AG08396 (cell line): ENCODE results near the gene CIZ1.

Source experiments
- DNase-seq: peaks from one replicate; pipeline ENCODE4 v3.0.0; 2012; ENCODE audit warnings: low spot score, mixed read lengths

CIZ1 gene

GRCh38 chr9:128124873-128125579 lies 66.3 kb downstream of the CIZ1 start:
- DNase-seq: no peak

- no peak for DNase-seq
Measured at GRCh38 chr9:128124451-128124850, 66.9 kb downstream of the CIZ1 start.

- DNase-seq: no peak
Measured at GRCh38 chr9:128123451-128124080, 67.8 kb downstream of the CIZ1 start.

- no peak for DNase-seq
Measured at GRCh38 chr9:128122809-128123175, 68.6 kb downstream of the CIZ1 start.

GRCh38 chr9:128121924-128122808 lies 69.2 kb downstream of the CIZ1 start:
- no peak for DNase-seq

- no peak for DNase-seq
Measured at GRCh38 chr9:128121466-128121810, 69.9 kb downstream of the CIZ1 start.

GRCh38 chr9:128120741-128121465 lies 70.5 kb downstream of the CIZ1 start:
- DNase-seq: no peak

- DNase-seq: no peak
Measured at GRCh38 chr9:128120061-128120740, 71.2 kb downstream of the CIZ1 start.

- DNase-seq: no peak
Measured at GRCh38 chr9:128118971-128119665, 72.3 kb downstream of the CIZ1 start.

GRCh38 chr9:128118472-128118857 lies 72.9 kb downstream of the CIZ1 start:
- DNase-seq: no peak

- peak; percentile 90 for DNase-seq
Measured at GRCh38 chr9:128117613-128118471, 73.5 kb downstream of the CIZ1 start.

GRCh38 chr9:128116104-128117083 lies 75.0 kb downstream of the CIZ1 start:
- DNase-seq: no peak
